ENCODE measurements around the gene APOE. TPM values are rescaled to one million over a fixed set of nuclear protein-coding genes. Genes with fewer than 3 reads are reported as not detected.
"Not testable (repeated sequence)": the region's sequence is repeated elsewhere in the genome, so short reads cannot be mapped to it uniquely, and the experiment has no call there.

APOE gene
- polyA plus RNA-seq, 1 donor: 98.9 TPM

DNA sequence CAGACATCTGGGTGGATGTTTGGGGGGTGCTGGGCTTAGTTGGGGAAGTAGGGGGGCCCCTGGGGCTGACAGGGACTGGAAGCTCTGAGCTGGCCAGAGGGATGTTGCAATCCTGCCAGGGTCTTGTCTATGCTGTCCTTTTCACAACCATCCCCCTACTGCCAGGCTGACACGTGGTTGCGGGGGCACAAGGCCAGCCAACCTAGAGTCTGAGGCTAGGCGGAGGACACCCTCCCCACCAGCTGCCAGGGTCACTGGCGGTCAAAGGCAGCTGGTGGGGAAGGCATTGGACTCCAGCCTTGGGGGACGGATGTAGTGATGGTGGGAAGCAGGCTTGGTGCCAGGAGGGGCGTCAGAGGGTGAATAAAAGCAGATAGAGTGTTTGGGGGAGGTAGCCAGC is 7.3 kb downstream of the APOE start:
- peak; percentile 52 for DNase-seq

- DNase-seq: not testable (repeated sequence)
Measured at GRCh38 chr19:44913512-44914432, 8.2 kb downstream of the APOE start.

GRCh38 chr19:44914433-44915206 is 9.0 kb downstream of the APOE start, which contains the start of gene APOC1:
TSS of gene APOC1 (plus strand) at chr19:44914608. CDS start at chr19:44914892, 284 bp downstream.
- peak; percentile 90 for DNase-seq

- DNase-seq: no peak
Measured at GRCh38 chr19:44924243-44924725, 18.7 kb downstream of the APOE start.

DNA sequence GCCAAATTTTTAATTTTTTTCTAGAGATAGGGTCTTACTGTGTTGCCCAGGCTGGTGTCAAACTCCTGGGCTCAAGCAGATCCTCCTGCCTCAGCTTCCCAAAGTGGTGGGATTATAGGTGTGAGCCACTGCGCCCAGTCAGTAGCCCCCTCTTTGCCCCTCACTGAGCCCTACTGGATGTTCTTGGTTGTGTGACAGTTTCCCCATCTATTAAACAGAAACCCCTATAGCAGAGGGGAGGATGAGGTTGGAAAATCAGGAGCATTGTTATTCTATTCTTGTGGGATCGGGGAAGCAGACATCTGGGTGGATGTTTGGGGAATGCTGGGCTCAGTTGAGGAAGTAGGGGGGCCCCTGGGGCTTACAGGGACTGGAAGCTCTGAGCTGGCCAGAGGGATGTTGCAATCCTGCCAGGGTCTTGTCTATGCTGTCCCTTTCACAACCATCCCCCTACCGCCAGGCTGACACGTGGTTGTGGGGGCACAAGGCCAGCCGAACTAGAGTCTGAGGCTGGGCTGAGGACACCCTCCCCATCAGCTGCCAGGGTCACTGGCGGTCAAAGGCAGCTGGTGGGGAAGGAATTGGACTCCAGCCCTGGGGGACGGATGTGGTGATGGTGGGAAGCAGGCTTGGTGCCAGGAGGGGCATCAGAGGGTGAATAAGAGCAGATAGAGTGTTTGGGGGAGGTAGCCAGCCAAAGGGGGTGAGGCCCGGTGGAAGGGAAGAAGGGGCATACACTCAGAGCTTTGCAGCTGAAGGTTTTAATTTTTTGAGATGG is 19.7 kb downstream of the APOE start:
- DNase-seq: peak; percentile 54

- not testable (repeated sequence) for DNase-seq
Measured at GRCh38 chr19:44926245-44927077, 20.9 kb downstream of the APOE start.

DNA sequence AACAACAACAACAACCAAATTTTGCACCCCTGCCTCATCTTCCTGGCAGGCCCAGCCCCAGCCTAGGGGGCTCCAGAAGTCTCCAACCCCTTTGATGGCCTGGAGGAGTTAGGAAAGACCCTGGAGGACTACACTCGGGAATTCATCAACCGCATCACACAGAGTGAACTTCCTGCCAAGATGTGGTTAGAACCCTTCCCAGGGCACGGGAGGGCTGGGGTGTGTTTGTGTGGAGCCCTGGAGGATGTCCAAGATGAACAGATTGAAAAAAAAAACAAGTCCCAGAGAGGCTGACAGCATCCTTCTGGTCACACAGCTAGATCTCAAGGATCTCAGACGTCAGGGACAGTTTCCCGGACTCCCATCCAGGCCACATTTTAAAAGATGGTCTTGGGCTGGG is 22.1 kb downstream of the APOE start:
- no peak for DNase-seq

DNA sequence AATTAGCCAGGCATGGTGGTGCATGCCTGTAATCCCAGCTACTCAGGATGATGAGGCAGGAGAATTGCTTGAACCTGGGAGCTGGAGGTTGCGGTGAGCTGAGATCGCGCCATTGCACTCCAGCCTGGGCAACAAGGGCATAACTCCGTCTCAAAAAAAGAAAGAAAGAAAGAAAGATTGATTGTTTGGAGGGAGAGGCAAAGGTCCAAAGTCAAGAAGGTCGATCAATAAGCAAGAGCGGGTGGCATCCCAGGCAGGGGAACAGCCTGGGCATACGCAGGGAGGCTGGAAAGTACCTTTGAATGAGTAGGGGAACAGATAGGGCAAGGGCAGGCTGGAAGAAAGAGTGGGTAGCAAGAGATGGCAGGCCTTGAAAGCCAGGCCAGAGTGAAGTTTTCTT is 24.5 kb downstream of the APOE start:
- no peak for DNase-seq

GRCh38 chr19:44931541-44931940 is 25.9 kb downstream of the APOE start:
- DNase-seq: no peak

GRCh38 chr19:44939668-44940067 is 34.1 kb downstream of the APOE start:
- DNase-seq: no peak

DNA sequence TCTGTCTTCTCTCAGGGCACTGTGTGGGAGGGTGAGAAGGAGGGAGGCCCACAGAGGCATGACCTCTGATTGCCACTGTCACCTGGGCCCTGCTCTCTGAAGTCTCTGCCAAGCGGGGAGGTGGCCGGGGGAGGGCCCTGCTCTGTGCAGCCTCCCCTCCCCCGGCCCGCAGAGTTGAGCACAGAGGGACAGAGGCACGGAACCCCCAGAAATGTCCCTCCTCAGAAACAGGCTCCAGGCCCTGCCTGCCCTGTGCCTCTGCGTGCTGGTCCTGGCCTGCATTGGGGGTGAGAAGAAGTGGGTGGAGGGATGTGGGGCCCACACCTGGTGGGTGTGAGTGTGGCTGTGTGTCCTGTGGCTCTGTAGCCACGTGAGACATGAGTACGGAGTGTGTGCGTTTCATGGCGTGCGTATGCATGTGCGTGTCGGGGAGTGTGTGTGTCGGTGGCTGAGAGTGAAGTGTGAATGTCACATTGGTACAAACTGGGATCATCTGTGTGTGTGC is 36.5 kb downstream of the APOE start, which contains the start of gene APOC4:
Gene APOC4, plus strand, starts transcription at position 171 of the 505 bp plus-strand sequence. Its CDS starts 41 bp downstream, at position 212.
- DNase-seq: no peak

- no peak for DNase-seq
Measured at GRCh38 chr19:44943801-44944249, 38.2 kb downstream of the APOE start.

GRCh38 chr19:44947041-44947581 is 41.5 kb downstream of the APOE start:
- no peak for DNase-seq

DNA sequence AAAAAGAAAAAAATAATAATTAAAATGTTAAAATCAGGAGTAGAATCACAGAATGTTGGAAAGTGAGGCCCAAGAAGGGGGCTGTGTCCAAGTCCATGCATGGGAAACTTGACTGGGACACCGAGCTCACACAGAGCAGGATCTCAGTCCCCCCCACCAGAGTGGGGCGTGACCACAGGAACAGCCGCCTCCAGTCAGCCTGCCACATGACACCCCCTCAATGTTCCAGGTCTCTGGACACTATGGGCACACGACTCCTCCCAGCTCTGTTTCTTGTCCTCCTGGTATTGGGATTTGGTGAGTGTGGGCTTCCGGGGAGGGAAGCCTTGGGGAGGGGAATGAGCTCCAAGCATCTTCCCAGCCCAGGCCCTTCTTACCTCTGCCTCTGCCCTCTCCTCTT is 42.6 kb downstream of the APOE start:
- DNase-seq: no peak

DNA sequence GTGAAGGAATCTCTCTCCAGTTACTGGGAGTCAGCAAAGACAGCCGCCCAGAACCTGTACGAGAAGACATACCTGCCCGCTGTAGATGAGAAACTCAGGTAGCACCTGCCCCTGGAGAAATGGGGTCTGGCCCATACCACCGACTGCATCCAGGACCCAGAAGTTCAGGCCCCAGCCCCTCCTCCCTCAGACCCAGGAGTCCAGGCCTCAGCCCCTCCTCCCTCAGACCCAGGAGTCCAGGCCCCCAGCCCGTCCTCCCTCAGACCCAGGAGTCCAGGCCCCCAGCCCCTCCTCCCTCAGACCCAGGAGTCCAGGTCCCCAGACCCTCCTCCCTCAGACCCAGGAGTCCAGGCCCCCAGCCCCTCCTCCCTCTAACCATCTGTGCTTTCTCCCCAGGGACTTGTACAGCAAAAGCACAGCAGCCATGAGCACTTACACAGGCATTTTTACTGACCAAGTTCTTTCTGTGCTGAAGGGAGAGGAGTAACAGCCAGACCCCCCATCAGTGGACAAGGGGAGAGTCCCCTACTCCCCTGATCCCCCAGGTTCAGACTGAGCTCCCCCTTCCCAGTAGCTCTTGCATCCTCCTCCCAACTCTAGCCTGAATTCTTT is 43.3 kb downstream of the APOE start:
- no peak for DNase-seq

GRCh38 chr19:44949550-44949949 is 44.0 kb downstream of the APOE start:
- DNase-seq: no peak

DNA sequence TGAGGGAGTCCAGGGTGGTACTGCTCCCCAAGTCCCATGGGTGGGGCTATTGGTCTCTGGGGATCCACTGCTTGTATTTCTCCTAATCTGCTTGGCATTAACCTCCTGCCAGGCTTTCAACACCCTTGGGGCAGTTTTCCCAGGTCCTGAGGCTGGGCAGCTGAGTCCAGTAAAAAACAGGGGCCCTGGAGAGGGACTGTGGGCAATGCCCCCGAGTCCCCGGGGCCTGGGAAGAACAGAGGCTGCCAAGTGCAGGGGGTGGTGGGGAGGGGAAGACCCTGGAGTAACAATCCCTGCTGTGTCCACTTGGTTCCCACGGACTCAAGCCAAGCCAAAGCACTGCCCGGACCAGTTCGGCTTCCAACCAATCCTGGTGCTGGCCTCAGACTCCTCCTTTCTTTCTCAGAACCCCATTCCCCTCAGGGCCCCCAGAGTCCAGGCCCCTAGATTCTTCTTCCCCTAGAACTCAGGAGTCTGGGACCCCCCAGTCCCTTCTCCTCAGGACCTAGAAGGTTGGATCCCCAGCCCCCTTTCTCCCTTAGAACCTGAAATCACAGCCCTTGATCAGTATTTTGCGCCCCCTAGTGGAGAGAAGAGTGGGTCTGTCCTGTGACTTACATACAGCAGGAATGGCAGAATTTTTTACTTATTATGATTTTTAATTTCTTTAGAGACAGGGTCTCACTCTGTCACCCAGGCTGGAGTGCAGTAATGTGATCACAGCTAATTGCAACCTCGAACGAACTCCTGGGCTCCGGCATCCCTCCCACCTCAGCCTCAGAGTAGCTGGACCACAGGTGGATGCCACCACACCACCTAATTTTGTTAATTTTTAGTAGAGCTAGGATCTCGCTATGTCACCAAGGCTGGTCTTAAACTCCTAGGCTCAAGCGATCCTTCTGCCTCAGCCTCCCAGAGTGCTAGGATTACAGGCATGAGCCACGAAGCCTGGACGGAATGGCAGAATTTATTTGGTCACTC is 45.9 kb downstream of the APOE start:
- peak; percentile 73 for DNase-seq

GRCh38 chr19:44954278-44954648 is 48.7 kb downstream of the APOE start:
- no peak for DNase-seq

All from hindlimb muscle (tissue), 1 donor.